Measurements from ENCODE around the gene HSF2.

DNA sequence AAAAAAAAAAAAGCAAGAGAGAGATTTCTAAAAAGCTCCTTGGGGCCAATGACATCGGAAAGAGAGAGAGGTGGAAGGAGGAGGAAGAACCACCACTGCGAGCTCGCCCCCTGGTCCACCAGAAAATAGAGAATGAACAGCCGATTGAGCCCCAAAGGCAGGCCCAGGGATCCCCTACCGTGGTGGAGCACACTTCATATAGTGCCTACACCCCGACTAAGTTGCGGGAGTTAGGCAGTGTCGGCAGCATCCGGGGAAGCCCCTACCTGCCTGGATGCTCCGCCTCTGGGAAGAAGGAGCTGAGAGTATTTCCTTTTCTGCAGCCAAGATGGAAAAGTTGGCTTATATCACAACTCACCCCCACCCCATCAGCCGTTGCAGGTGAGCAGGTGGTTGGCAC is 38.6 kb upstream of the HSF2 start:
- TF ChIP-seq POLR2A (IDR thresholded peaks at IDR 0.05) = no peak
- TF ChIP-seq, protein P1, sequence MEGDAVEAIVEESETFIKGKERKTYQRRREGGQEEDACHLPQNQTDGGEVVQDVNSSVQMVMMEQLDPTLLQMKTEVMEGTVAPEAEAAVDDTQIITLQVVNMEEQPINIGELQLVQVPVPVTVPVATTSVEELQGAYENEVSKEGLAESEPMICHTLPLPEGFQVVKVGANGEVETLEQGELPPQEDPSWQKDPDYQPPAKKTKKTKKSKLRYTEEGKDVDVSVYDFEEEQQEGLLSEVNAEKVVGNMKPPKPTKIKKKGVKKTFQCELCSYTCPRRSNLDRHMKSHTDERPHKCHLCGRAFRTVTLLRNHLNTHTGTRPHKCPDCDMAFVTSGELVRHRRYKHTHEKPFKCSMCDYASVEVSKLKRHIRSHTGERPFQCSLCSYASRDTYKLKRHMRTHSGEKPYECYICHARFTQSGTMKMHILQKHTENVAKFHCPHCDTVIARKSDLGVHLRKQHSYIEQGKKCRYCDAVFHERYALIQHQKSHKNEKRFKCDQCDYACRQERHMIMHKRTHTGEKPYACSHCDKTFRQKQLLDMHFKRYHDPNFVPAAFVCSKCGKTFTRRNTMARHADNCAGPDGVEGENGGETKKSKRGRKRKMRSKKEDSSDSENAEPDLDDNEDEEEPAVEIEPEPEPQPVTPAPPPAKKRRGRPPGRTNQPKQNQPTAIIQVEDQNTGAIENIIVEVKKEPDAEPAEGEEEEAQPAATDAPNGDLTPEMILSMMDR (IDR thresholded peaks at IDR 0.05) = no peak
